OCI-LY1 (cell line): ENCODE measurements around the gene ETV7.
A peak's percentile ranks its signal among the peaks of the same experiment; 100 is the strongest.

Experiments used
- H2AFZ ChIP-seq: fragments of 200-600 bp; sonication (generic), shearing (Covaris generic); 2 replicates; pipeline ENCODE4 v1.6.0; 2014; ENCODE audit warnings: antibody characterized with exemption, mild to moderate bottlenecking, low read length
- H3F3A ChIP-seq: fragments of 200-600 bp; sonication (generic), shearing (Covaris generic); 2 replicates; pipeline ENCODE4 v1.6.0; 2014; ENCODE audit warnings: mild to moderate bottlenecking, antibody characterized with exemption, low read length, moderate library complexity; ENCODE audit not compliant: insufficient read depth
- H3K27ac ChIP-seq: fragments of 200-600 bp; sonication (generic); 2 replicates; pipeline ENCODE4 v1.5.1; 2014; ENCODE audit warnings: low read length, mixed run types, mild to moderate bottlenecking, low read depth; ENCODE audit not compliant: poor library complexity, severe bottlenecking
- H3K27me3 ChIP-seq: fragments of 200-600 bp; sonication (generic); 2 replicates; pipeline ENCODE4 v1.6.0; 2014; ENCODE audit warnings: antibody characterized with exemption, mild to moderate bottlenecking, low read length, moderate library complexity; ENCODE audit not compliant: insufficient read depth
- H3K36me3 ChIP-seq: fragments of 200-600 bp; sonication (generic); 2 replicates; pipeline ENCODE4 v1.6.1; 2014; ENCODE audit warnings: mild to moderate bottlenecking, antibody characterized with exemption, low read length, moderate library complexity, mixed read lengths; ENCODE audit not compliant: insufficient read depth
- H3K4me1 ChIP-seq: fragments of 200-600 bp; sonication (generic); 2 replicates; pipeline ENCODE4 v1.5.1; 2014; ENCODE audit warnings: mild to moderate bottlenecking, low read length, moderate library complexity; ENCODE audit not compliant: insufficient read depth, severe bottlenecking
- H3K4me2 ChIP-seq: fragments of 200-600 bp; sonication (generic), shearing (Covaris generic); 2 replicates; pipeline ENCODE4 v1.6.1; 2014; ENCODE audit warnings: low read length
- H3K4me3 ChIP-seq: fragments of 200-600 bp; sonication (generic); 2 replicates; pipeline ENCODE4 v1.5.1; 2014; ENCODE audit warnings: low read length, low read depth, mild to moderate bottlenecking, mixed read lengths; ENCODE audit not compliant: poor library complexity, severe bottlenecking
- H3K79me2 ChIP-seq: fragments of 200-600 bp; shearing (Covaris generic); 2 replicates; pipeline ENCODE4 v1.6.1; 2016; ENCODE audit warnings: mixed run types, low read length, mixed read lengths; ENCODE audit not compliant: insufficient read depth
- H3K9ac ChIP-seq: fragments of 200-600 bp; sonication (generic), shearing (Covaris generic); 2 replicates; pipeline ENCODE4 v1.6.1; 2014; ENCODE audit warnings: mild to moderate bottlenecking, low read length, mixed read lengths
- H3K9me2 ChIP-seq: fragments of 200-600 bp; sonication (generic), shearing (Covaris generic); 2 replicates; pipeline ENCODE4 v1.6.1; 2014; ENCODE audit warnings: low read depth, mild to moderate bottlenecking, low read length, mixed read lengths
- H3K9me3 ChIP-seq: fragments of 200-600 bp; shearing (Covaris generic); 2 replicates; pipeline ENCODE4 v1.6.1; 2014; ENCODE audit warnings: low read length, mixed read lengths
- H4K20me1 ChIP-seq: fragments of 200-600 bp; sonication (generic), shearing (Covaris generic); 2 replicates; pipeline ENCODE4 v1.6.0; 2016; ENCODE audit warnings: mild to moderate bottlenecking, low read length; ENCODE audit not compliant: insufficient read depth
- CTCF ChIP-seq: fragments of 200-600 bp; sonication (generic), shearing (Covaris generic); IDR thresholded peaks from 2 replicates; pipeline ENCODE4 v1.5.1; 2017; ENCODE audit warnings: mild to moderate bottlenecking, antibody characterized with exemption, low read length, moderate library complexity, mixed read lengths
- EZH2 ChIP-seq: fragments of 200-600 bp; sonication (generic), shearing (Covaris generic); IDR thresholded peaks from 2 replicates; pipeline ENCODE4 v1.8.0; 2017; ENCODE audit warnings: borderline replicate concordance, mixed run types, mild to moderate bottlenecking, antibody characterized with exemption, low read length, moderate library complexity, mixed read lengths

Gene ETV7

GRCh38 chr6:36389353-36389752 lies 1.9 kb upstream of the ETV7 start:
- no peak overlapping the region for H3K9ac ChIP-seq
- no peak overlapping the region for H3K4me2 ChIP-seq
- no peaks in the 10 kb centered on the region; the same call in 1 of the 2 replicates for H3K27me3 ChIP-seq
- TF ChIP-seq EZH2: no peak
- TF ChIP-seq CTCF: no peak
- H2AFZ ChIP-seq: no peak overlapping the region
- no peak overlapping the region for H3K4me3 ChIP-seq
- H3K9me3 ChIP-seq: no peaks in the 10 kb centered on the region
- H3K36me3 ChIP-seq: no peaks in the 10 kb centered on the region
- H4K20me1 ChIP-seq: no peaks in the 10 kb centered on the region
- no peaks in the 10 kb centered on the region for H3K79me2 ChIP-seq
- no peaks in the 10 kb centered on the region for H3K4me1 ChIP-seq
- no peaks in the 10 kb centered on the region for H3F3A ChIP-seq
- H3K27ac ChIP-seq: no peak overlapping the region
- H3K9me2 ChIP-seq: no peaks in the 10 kb centered on the region

GRCh38 chr6:36386495-36387439 lies 702 bp downstream of the ETV7 start:
- no peak overlapping the region for H2AFZ ChIP-seq
- H3K79me2 ChIP-seq: no peaks in the 10 kb centered on the region
- no peaks in the 10 kb centered on the region for H3K27me3 ChIP-seq
- no peak overlapping the region for H3K27ac ChIP-seq
- TF ChIP-seq CTCF (no peak), EZH2 (no peak)
- H3K36me3 ChIP-seq: no peaks in the 10 kb centered on the region
- H4K20me1 ChIP-seq: no peaks in the 10 kb centered on the region
- H3F3A ChIP-seq: no peaks in the 10 kb centered on the region
- no peaks in the 10 kb centered on the region for H3K9me2 ChIP-seq
- no peak overlapping the region for H3K9ac ChIP-seq
- no peaks in the 10 kb centered on the region for H3K4me1 ChIP-seq
- H3K9me3 ChIP-seq: no peaks in the 10 kb centered on the region
- H3K4me2 ChIP-seq: 0 out of 2 replicates have a peak overlapping the region, but pooled peaks have one; percentile 5
- no peak overlapping the region for H3K4me3 ChIP-seq

- Histone ChIP-seq H3K27ac (no peak overlapping the region), H3K9me3 (no peaks in the 10 kb centered on the region), H3K27me3 (0 out of 2 replicates have a peak, but pooled peaks cover 5% of the 10 kb centered on the region), H3K79me2 (no peaks in the 10 kb centered on the region), H3K36me3 (no peaks in the 10 kb centered on the region), H3K4me1 (no peaks in the 10 kb centered on the region), H4K20me1 (no peaks in the 10 kb centered on the region), H3F3A (no peaks in the 10 kb centered on the region), H3K4me2 (no peak overlapping the region), H3K9ac (no peak overlapping the region), H3K4me3 (no peak overlapping the region), H3K9me2 (no peaks in the 10 kb centered on the region), H2AFZ (no peak overlapping the region)
- TF ChIP-seq CTCF (no peak), EZH2 (no peak)
Observed at GRCh38 chr6:36384095-36384494, 3.4 kb downstream of the ETV7 start.
